Activated T-cell treated with anti-CD3 and anti-CD28 coated beads, Interleukin-2, amount 50 U/mL, for 48 hours (primary cell): ENCODE data around the gene CREB3.

Experiments used
- DNase-seq, 2 experiments: peaks; one replicate each; pipeline ENCODE4 v3.0.0-alpha.2; 2020

CREB3 gene

DNA sequence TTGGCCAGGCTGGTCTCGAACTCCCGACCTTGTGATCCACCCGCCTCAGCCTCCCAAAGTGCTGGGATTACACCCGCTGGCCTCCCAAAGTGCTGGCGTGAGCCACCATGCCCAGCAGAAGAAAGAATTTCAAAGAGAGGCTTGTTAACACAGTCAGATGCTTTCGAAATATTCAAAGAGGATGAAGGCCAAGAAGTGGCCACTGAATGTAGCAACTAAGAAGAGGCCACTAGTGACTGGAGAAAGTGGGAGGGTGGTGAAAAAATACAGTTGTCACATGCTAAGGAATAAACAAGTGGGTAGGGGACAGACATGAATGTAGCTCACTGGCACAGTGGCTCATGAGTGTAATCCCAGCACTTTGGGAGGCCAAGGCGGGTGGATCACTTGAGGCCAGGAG lies 29.8 kb upstream of the CREB3 start:
- no peak for DNase-seq

DNA sequence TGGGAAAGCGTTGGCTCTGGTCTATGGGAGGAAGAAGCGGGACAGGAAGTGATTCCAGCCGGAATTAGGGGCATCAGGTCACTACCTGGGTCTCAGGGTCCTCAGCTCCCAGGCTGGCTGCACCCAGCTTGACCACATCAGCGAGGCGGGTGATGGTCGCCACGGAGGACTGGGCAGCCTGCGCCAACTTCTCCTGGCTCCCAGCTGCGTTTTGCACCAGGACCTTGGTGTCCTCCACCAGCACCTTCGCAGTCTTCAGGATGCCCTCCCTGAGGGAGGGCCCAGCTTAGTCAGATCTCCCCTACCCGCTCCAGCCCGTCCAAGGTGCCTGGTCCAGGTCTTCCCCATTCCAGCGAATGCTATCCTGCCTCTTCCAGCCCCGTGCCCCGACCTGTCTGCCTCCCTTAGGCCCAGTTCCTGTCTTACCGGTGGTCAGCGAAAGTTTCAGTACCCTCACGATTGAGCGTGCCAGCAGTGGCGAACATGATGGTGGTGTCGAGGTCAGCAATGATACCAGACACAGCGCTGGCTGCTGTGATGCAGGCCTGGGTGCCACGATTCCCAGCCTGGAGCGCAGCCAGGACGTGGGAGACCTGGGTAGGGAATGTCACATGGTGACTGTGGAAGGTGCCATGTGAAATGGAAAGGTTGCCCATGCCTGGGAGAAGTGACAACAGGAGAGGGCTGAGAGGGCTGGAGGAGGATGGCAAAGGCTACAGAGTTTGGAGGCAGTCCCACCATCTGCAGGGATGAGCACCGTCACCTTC lies 28.4 kb upstream of the CREB3 start:
- DNase-seq = no peak

DNA sequence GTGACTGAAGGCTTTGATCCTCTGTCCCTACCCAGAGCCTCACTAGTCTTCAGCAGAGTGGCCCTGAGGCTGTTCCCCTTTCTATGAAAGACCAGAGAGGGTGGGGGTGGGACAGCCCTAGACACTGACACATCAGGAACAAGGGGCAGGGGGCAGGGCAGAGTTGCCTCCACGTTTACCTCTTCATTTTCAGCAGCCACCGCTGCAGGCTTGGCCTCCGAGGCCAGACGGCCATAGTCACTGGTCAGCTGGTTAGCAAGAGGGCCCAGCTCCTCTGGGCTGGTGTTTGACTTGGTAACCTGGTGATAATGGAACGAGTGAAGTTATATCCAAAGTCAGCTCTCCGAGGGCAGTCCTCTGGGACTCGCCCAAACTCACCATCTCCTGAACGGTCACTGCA lies 27.1 kb upstream of the CREB3 start:
- no peak for DNase-seq

DNA sequence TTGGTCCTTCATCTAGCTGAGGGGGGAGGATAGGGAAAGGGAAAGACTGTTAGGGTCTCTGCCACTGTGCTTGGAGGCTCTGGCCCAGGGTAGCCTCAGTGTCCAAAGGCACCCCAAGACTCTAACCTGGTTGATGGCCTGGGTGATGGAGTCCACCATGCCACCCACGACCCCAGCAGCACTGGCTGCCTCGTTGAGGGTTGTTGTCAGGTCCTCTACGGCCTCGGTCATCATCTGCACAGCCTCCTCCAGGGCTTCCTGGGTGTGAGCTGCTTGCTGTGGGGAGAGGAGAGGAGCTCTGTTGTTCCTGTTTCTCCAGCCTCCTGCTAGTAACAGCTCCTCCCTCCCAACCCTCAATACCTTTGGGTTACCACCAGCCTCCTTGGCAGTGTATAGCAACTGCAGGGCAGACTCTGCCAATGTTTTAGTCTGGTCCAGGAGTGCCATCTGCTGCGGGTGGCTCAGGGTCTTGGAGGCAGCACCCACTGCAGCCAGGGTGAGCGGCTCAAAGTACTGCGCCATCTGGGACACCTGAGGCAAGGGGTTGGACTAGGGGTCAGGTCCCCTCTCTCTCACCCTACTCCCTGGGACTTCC lies 26.5 kb upstream of the CREB3 start:
- DNase-seq = no peak

DNA sequence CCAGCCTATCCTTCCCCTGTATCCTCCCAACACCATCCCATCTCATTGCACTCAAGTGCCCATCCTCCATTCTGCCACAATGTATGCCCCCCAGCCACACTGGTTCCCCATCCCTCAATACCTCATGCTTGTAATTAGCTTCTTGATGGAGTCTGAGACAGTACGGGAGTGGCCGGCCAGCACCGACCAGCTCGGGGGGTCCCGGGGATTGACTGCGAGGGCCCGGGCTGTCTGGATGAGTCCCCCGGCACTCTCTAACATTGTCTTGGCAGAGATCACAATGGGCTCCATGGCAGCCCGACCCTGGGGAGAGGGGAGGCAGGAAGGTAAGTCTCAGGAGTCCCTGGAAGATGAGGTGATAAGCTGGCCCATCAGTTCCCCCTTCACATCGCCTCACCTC lies 25.5 kb upstream of the CREB3 start:
- no peak for DNase-seq

DNA sequence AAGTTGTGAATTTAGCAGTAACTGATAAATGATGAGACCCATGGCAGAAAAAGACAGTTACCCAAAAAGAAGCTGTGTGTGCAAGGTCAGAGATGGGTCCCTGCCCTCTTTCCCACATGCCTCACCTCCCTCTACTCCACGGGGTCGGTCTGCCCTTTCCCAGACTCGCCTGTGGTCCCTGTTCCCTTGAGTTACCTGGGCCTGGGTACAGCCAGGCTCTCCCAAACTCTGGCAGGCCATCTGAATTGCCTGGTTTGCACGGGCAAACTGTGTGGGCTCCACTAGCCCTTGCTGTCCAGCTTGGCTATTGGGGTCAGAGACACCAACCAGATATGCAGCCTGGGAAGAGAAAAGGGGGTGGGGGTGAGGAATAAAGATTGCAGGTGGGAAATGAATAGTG lies 24.3 kb upstream of the CREB3 start:
- DNase-seq = no peak

DNA sequence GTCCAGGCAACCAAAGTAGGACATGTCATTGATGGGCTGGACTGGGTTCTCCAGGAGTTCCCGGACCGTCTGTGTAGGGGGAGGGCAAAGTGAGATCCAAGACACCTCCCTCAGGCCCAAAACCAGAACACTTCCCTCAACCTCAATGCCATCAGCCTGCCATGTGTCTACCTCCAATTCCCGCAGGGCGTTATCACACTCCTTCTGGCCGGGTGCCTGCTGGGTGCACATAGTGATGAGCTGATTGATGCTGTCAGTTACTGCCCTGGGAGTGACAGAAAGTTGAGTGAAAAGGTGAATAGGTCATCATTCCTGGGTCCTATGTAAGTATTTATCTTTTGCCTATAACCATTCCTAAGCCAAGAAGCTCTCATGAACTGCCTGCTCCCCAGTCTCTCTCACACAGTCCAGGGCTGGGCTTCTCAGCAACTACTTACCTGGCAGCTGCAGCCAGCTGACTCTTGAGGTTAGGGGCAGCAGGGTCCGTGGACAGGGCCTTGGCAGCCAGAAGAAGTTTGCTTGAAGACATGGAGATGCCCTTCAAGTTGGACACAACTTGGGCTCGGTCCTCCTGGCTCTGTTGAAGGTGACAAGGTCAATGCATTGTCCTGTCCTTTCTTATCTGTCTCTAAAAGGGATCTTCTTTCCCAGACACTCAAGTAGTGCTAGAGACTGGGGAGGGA lies 21.5 kb upstream of the CREB3 start:
- no peak for DNase-seq

DNA sequence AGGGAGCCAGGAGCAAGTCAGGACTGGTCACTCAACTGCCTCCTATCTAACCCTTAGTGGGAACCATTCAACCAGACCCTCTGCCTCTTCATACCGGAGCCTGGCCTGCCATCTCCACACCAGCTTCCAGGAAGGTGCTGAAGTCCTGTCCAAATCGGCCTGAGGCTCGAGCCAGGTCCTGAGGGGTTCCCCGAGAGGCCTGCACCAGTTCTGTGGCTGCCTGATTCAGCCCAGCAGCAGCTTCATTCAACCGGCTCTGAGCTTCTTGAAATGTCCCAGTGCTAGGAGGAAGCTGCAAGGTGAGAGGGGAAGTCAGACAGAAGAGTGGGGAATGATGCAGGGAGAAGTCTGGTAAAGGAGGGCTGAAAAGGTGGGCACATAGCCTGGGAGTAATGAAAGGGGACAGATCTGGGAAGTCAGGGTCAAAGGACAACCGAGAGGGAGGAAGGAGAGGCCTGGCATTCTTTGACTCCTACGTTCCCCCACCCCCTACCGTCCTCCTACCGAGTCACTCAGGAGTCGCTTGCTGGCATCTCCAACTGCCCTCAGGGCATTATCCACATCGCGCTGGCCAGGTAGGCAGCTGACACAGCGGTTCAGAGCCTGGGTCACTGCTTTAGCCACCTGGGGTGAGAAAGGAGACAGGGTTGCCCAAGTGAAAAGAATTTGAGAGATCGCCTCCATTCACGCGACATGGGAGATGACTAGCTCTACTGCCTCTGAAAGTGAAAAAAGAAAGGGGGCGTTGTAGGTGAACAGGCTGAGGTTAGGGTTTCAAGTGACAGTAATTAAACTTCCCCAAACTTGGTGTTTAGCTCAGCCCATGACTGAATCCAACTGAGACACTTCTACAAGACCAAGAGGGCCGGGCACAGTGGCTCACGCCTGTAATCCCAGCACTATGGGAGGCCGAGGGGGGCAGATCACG lies 20.7 kb upstream of the CREB3 start:
- no peak for DNase-seq

DNA sequence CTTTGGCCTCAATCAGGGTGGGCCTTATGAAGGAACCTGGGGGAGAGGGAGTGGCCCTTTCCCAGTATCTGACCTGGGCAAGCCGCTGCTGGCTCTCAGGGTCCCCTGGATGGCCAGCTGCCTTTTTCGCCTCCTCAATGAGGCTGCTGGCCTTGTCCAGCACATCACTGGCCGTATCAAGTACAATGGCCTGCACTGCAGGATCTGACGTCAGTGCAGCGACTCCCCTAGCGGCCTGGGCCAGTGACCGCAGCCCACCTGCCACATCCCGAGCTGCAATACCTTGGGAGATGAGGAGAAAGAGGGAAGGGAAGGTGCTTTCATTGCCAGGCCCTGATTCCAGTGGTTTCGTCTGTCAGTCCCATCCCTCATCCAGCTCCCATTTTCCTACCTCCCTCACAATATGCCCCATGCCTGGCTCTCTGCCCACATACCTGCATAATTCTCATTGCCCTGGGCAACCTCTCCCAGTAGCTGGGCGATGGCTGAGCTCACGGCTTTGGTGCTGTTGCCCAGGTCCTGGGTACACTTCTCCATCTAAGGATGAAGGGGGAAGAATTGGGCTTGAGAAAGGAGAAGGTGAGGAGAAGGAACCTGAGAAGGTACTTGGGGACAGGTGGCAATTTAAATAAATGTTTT lies 19.6 kb upstream of the CREB3 start:
- DNase-seq = no peak

DNA sequence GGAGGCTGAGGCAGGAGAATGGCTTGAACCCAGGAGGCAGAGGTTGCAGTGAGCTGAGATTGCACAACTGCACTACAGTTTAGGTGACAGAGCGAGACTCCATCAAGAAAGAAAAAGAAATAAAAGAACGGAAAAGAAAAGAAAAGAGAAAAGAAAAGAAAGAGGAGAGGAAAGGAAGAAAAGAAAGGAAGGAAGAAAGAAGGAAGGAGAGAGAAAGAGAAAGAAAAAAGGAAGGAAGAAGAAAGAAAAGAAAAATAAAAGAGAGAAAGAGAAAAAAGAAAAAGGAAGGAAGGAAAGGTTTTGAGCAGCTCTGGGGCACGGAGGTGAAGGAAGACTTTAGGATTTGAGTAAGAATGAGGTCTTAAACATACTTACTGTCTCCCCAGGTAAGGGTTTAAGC lies 18.9 kb upstream of the CREB3 start:
- DNase-seq = no peak

DNA sequence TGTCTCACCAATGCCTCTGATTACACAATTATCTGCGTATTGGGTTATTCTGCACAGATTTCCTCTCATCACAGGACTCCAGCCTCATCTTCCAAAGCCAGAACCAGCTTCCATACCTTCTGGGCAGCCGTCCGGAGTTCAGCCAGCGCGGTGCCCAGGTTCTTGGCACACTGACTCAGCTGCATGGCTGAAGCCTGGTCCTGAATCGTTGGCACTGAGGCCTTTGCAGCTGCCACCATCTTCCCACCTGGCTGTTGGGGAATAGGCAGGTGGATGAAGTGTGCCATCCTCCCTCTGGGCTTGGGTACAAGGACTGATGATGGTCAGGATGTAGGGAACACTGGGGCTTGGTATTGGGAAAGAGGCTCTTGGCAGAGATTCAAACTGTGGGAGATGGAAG lies 18.3 kb upstream of the CREB3 start:
- no peak for DNase-seq

DNA sequence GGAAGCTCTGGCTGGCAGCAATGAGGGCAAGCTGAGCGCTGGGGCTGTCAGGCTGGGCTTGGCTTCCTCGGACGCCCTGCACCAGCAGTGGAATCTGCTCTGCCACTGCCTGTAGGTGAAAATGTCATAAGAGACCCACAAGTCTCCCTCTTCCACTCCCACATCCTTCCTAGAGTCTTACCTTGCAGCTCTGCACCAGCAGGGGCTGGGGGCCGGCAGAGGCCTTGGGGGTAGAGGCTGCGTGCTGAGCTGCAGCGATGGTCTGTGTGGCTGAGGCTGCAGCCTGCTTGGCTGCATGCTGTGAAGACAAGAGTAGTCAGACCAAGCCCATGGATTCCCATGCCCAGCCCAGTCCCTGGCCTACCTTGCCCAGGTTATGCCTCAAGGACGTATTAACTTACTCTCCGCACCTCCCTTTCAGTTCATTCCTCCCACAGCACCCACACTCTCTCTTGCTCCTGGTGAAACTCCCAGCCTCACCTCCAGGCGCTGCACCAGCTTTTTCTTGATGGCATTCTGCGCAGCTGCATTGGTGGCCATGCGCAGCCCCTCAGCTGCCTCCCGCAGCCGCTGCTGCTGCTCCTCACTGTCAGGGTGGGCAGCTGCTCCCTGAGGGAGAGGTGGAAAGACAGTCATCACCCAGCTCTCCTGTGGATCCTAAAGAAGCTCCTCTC lies 17.8 kb upstream of the CREB3 start:
- no peak for DNase-seq

DNA sequence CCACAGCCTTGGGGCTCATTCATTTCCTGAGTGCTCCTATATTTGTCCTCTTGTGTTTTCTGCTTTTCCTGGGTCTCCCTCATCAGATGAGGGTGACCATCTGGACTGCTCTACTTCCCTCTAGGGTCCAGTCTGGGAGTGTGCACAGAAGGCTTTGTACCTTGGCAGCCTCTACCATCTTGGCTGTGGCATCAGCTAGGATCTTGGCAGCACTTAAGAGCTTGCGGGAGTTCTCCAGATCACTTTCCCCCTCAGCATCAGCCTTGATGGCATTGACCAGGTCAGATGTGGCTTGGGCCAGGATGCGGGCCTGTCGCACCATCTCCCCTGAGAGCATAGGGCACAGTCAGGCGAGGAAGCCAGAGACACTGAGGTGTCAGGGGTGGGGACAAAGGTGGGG lies 16.2 kb upstream of the CREB3 start:
- no peak for DNase-seq

DNA sequence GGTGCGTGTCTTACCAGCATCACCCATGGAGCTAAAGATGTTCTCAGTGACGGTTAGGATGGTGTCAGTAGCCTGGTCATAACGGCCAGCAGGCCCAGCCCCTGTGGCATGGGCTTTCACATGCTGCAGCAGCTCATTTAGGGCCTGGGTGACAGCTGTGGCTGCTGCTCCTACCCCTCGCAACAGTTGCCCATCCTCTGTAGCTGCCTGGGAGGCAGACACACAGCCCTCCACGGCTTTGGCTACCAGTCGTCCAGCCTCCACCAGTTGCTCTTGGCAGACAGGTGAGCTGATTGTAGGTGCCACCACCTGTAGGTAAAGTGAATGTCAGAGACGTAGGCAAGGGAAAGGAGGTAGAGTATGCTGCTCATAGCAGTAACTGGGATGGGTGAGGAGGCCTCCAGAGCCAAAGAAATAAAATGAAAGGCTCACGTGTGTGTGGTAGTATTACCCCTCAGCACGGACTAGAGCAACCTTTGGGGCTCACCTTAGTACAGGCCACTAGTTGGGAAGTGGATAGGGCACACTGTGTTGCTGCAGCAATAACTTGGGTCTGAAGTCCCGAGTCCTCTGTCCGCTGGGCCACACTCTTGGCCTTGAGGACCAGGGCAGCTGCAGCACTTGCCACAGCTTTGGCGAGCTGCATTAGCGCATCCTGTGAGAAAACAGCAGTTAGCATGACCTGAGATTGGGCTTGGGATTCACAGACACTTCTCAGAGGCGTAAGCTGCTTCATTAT lies 15.2 kb upstream of the CREB3 start:
- no peak for DNase-seq

DNA sequence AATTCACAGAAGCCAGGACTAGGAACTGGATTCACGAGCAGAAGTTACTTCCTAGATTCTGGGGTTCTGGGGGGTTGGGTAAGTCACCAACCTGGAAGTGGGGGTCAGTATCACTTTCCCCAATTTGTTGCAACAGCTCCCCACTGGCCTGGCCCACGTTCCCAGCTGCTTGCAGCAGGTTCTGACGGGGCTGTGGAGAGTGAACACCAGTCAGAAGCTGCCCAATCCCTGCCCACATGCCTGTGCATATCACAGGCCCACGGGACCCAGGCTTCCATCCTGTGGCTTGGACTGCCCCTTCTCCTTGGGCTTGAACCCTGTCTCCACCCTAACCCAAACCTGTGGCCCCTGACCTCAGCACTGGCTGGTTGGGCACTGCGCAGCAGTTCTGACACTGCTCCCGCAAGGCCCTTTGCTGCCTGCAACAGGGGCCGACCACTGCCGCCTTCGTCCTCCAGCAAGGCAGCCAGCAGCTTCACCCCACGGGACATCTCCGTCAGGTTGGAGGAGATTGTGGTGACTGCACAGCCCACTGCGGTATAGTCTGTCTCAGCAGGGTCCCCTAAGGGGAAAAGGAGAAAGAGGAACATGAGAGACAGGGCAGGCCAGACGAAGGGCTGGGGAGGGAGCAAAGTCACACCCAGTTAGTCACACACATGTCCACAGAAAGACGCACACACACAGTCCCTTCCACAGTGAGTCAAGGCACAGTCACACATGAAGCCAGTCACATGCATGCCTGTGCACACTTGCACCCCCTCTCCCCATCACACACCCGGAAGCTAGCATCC lies 13.6 kb upstream of the CREB3 start:
- no peak for DNase-seq

DNA sequence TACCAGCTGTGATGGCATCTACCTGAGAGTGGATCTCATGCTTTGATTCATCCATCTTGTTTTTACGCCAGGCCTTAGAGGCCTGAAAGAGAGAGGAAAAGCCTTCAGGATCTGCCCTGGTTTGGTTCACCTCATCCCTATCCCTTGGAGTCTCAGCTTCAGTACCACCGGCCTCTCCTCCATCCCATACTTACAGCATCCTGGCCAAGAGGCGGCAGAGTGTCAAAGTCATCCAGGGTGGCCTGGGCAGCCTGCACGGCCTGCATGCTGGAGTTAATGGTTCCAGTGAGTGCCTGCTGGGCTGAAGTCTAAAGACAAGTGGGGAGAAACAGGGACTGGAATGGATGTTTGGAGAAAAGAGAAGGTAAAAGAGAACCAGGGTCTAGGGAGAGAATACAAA lies 12.9 kb upstream of the CREB3 start:
- DNase-seq = no peak

DNA sequence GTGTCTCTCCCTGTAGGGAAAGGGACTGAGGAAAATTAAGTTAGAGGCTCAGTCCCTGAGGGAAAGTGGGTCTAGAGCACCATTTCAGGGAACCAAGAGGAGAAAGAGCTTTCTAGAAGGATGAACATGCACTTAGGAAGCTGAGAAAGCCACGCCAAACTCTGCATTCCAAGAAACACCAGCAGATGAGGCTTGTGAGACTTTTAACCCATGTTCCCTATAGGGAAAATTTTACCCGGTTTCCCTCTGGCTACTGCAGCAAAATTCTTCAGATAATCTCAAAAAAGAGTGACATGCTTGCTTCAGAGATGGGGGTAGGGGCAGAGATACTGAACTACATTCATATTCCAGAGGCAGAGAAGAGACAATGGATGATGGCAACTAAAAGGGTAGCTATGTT lies 9.0 kb upstream of the CREB3 start:
- DNase-seq = no peak

DNA sequence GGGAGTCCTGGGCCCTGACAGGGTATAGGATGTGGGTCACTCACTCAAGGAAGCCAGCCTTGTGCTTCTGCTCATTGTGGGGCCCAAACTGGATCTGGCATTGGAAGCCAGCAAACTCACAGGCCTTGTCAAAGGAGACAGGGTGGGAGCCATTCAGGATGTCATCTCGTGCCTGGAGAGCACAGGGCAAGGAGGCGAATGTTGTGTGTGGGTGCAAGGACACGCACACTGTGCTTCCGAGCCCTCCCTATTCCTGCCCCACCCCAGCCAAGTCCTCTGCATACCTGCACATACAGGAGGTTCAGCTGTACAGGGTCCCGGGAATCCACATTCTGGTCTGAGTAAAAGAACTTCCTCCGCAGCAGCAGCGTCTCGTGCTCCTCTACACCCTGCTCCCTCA lies 8.6 kb upstream of the CREB3 start:
- DNase-seq = no peak

DNA sequence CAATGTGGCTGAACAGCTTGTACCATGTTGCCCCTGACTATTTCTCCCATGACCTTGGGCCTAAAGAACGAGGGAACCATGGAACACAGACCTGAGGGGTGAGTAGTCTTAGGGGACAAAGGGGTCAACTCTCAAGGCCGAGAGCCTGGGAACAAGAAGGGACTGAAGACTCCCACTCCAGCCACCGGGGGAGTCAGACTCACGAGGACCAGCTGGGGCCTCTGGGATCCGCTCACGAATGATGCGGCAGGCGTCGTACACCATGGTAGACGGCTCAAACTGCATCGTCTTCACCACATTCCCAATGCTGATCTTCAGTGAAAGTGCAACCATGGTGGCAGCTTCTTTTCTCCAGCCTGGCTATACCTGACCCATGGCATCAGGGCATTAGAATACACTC lies 7.1 kb upstream of the CREB3 start:
- no peak for DNase-seq

DNA sequence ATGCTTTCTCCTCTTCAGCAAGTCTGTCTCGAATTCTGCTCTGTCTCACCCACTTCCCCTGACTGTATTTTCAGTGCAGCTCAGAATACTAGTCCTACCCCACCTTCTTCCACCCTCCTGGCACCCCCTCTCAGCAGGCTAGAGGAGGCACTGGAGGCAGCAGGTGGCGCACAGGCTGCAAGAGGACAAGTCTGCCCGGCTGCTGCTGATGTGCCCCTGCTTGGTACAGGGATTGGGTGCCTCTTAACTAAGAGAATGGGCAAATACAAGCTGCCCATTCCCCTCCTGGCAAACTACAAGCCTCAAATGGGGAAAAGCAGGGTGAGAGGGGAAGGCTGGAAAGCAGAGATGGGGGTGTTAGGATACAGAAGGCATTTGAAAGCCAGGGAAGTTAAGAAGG lies 5.5 kb upstream of the CREB3 start:
- DNase-seq = peak; percentile 29 to 45

DNA sequence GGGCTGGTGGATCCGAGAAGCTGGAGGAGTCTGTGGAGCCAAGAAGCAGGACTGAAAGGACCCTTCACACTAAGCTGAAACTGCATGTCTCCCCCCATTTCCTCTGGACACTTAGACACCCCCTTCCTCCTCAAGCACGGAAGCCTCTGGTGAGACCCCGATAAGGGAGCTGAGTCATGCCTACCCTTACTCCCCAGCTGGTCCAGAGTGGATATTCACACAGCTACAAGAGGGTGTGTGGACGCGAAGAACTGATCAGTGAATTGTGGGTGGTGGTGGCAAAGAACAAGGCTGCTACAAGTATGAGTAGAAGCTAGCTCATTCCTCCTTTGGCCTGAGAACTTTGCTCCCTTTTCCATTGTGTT lies 4.8 kb upstream of the CREB3 start:
- DNase-seq = no peak
